ENCODE data around the gene CUBN. TPM values are rescaled to one million over a fixed set of nuclear protein-coding genes. Genes with fewer than 3 reads are reported as not detected.

The CUBN gene
- polyA plus RNA-seq, 4 donors = 100 to 272 (median 187) TPM

- DNase-seq (ENCODE audit: low read depth in 4 of 4, low spot score in 2 of 4) = no peak
Measured at GRCh38 chr10:16902606-16903005, 227.0 kb downstream of the CUBN start.

GRCh38 chr10:16901106-16901505, 228.5 kb downstream of the CUBN start:
- no peak for DNase-seq (ENCODE audit: low read depth in 4 of 4, low spot score in 2 of 4)

- DNase-seq (ENCODE audit: low read depth in 4 of 4, low spot score in 2 of 4) = no peak
Measured at GRCh38 chr10:16896993-16897392, 232.6 kb downstream of the CUBN start.

GRCh38 chr10:16894821-16895220, 234.8 kb downstream of the CUBN start:
- no peak for DNase-seq (ENCODE audit: low read depth in 4 of 4, low spot score in 2 of 4)

DNA sequence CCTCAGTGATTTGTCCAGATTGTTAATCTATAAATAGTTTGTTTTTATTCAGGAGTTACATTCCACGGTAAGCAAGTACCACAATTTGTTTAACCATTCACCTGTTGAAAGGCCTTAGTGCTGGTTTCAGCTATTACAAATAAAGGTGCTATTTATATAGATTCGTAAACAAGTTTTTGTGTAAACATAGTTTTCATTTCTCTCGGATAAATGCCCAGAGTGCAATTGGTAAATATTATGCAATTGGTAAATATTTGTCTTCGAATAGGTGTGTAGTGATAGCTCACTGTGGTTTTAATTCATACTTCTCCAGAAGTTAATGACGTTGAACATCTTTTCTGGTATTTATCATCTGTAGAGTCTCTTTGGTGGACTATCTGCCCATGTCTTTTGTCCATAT, 235.9 kb downstream of the CUBN start:
- no peak for DNase-seq (ENCODE audit: low read depth in 4 of 4, low spot score in 2 of 4)

- peak in 1 of 4 donors; percentile 25 for DNase-seq (ENCODE audit: low read depth in 4 of 4, low spot score in 2 of 4)
Measured at GRCh38 chr10:16891375-16892313, 238.0 kb downstream of the CUBN start.

- no peak for DNase-seq (ENCODE audit: low read depth in 4 of 4, low spot score in 2 of 4)
Measured at GRCh38 chr10:16890691-16891090, 238.9 kb downstream of the CUBN start.

GRCh38 chr10:16887565-16887964, 242.0 kb downstream of the CUBN start:
- no peak for DNase-seq (ENCODE audit: low read depth in 4 of 4, low spot score in 2 of 4)

DNA sequence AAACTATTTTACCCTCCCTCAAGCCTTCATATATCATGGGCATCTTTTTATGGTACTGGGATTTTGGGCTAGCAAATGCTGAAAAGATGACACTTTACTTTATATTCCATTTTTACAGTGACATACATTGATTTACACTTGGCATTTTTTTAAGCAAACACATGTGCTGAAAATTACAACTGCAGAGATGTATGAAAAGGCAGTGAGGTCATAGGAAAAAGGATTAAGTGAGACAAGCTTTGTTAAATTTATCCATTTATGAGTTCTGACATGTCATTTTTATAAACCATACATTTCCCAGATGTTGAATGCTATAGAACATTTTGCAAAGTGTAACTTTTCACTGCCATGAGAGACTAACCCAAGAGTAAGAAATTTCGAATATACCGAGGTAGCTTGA, 243.6 kb downstream of the CUBN start:
- no peak for DNase-seq (ENCODE audit: low read depth in 4 of 4, low spot score in 2 of 4)

GRCh38 chr10:16884497-16884896, 245.1 kb downstream of the CUBN start:
- no peak for DNase-seq (ENCODE audit: low read depth in 4 of 4, low spot score in 2 of 4)

GRCh38 chr10:16883084-16883483, 246.5 kb downstream of the CUBN start:
- no peak for DNase-seq (ENCODE audit: low read depth in 4 of 4, low spot score in 2 of 4)

- DNase-seq (ENCODE audit: low read depth in 4 of 4, low spot score in 2 of 4) = no peak
Measured at GRCh38 chr10:16870331-16870730, 259.3 kb downstream of the CUBN start.

DNA sequence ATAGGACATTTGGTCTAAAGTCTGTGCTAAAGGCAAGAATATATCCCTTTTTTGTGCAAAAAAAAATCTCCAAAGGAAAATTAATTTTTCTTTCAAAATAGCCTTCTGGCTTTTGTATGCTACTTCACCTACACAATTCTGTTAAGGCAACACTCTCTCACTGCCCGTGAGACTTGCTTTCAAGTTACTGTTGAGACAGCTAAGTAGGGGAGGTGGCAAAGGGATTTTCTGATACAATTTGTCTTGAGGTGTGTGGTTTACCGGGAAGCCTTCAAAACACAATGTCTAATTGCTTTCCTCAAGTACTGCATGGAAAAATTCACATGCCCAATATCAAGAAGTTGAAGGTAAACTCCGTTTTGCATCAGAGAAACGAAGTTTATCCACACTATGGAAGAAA, 261.6 kb downstream of the CUBN start:
- DNase-seq (ENCODE audit: low read depth in 4 of 4, low spot score in 2 of 4) = no peak

DNA sequence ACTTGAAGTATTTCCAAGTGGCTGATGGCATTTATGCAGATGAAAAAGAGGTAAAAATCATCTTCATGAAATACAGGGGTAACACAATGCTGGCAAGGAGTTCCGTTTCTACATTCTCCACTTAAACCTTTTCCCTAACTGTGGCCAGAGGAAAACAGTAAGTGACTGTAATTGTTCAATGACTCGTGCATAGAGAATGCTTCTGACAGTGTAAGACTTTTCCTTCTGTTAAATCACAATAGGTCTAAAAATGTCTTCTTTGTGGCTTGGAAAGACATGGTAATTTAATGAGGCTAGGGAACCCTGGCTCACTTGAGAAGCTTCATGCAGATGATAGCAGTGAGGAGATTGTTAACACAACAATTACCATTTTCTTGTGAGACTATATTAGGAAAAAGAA, 262.1 kb downstream of the CUBN start:
- no peak for DNase-seq (ENCODE audit: low read depth in 4 of 4, low spot score in 2 of 4)

DNA sequence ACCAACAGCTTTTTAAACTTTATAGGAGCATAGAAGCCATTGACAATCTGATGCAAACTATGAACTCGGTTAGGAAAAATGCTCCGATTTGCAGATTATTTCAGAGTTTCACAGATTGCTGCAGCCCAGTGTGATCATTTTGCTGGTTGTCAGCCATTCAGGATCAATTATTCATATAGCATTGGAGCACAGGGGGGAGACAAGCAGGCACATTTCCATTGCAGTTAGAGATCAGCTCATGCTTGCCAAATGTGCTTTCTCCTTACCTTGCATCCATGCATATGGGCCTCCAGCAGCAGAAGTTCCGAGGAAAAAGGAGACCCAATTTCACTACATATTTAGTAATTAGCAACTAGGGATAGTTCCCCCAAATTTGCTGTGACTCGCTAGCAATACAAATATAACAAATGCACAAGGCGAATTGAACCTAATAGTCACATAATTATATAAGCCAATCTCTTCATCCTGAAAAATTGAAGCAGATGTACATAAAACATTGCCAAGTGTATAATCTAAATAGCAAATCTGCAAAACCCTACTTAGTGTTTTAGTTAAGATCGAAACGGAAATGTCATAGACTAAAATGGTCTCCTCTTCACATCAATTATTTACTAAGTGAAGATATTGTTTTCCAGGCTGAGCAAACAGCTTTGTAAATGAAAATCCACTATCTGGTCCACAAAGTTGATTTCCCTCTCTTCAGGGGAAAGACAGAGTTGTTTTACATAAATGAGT, 262.9 kb downstream of the CUBN start:
- DNase-seq (ENCODE audit: low read depth in 4 of 4, low spot score in 2 of 4) = no peak

- DNase-seq (ENCODE audit: low read depth in 4 of 4, low spot score in 2 of 4) = no peak
Measured at GRCh38 chr10:16865766-16866165, 263.8 kb downstream of the CUBN start.

- DNase-seq (ENCODE audit: low read depth in 4 of 4, low spot score in 2 of 4) = no peak
Measured at GRCh38 chr10:16863766-16864165, 265.8 kb downstream of the CUBN start.

GRCh38 chr10:16857419-16857818, 272.2 kb downstream of the CUBN start:
- DNase-seq (ENCODE audit: low read depth in 4 of 4, low spot score in 2 of 4) = no peak

GRCh38 chr10:16856567-16856966, 273.0 kb downstream of the CUBN start:
- no peak for DNase-seq (ENCODE audit: low read depth in 4 of 4, low spot score in 2 of 4)

GRCh38 chr10:16856092-16856491, 273.5 kb downstream of the CUBN start:
- DNase-seq (ENCODE audit: low read depth in 4 of 4, low spot score in 2 of 4) = no peak

DNA sequence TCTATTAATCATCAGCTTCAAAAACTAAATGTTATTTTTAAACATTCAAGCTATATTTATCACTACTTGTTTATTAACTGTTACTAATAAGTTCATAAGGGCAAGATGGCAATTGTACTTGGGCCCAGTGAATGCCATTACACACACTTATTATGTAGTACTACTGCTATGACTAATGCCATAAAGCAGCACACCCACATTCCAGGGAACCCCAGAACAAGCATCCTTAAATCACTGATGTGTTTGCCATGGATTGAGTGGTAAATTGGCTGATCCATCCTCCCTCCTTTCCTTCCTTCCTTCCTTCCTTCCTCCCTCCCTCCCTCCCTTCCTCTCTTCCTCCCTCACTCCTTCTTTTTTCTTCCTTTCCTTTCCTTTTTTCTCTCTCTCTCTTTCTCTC, 275.0 kb downstream of the CUBN start:
- no peak for DNase-seq (ENCODE audit: low read depth in 4 of 4, low spot score in 2 of 4)

DNA sequence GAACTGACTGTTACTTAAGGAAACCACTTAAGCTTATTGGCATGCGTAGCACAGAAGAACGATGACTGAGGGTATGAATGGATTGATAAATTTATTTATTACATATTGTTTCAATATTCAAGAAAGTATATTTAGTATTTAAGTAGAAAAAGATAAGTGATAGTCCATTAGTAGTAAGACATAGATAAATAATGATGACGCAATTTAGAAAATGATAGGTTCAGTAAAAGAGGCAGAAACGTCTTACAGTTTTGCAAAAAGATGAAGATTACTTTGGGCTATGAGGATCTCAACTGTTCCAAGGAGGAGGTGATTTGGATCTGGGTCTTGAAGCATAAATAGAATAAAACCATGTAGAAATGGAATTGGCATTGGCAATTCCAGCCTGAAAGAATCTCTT, 275.8 kb downstream of the CUBN start:
- no peak for DNase-seq (ENCODE audit: low read depth in 4 of 4, low spot score in 2 of 4)

Data from left renal cortex interstitium (tissue), 4 donors.